Duodenal mucosa (tissue), 2 donors: ENCODE results near the gene CARMIL3.
"Not testable (repeated sequence)": the region's sequence is repeated elsewhere in the genome, so short reads cannot be mapped to it uniquely, and the experiment has no call there.

ENCODE experiments used
- H3K27ac ChIP-seq: one replicate; pipeline ENCODE4 v1.7.0; 2013; ENCODE audit warnings: low read depth, low read length
- H3K27me3 ChIP-seq, 2 donors: one replicate each; pipeline ENCODE4 v1.7.0; 2013; ENCODE audit warnings: low read length in 2 of 2, control low read depth in 1 of 2; ENCODE audit not compliant: insufficient read depth in 2 of 2, control insufficient read depth in 1 of 2
- H3K36me3 ChIP-seq, 2 donors: one replicate each; pipeline ENCODE4 v1.7.0; 2013; ENCODE audit warnings: low read length in 2 of 2, control low read depth in 1 of 2; ENCODE audit not compliant: insufficient read depth in 2 of 2, control insufficient read depth in 1 of 2
- H3K4me1 ChIP-seq, 2 donors: one replicate each; pipeline ENCODE4 v1.7.0; 2013; ENCODE audit warnings: low read length in 2 of 2, control low read depth in 1 of 2; ENCODE audit not compliant: insufficient read depth in 2 of 2, control insufficient read depth in 1 of 2
- H3K4me3 ChIP-seq, 2 donors: one replicate each; pipeline ENCODE4 v1.7.0; 2013; ENCODE audit warnings: low read length in 2 of 2, low read depth in 1 of 2
- H3K9ac ChIP-seq, 2 donors: one replicate each; pipeline ENCODE4 v1.7.0; 2013; ENCODE audit warnings: low read length in 2 of 2, low read depth in 1 of 2
- H3K9me3 ChIP-seq, 2 donors: one replicate each; pipeline ENCODE4 v1.7.0; 2013; ENCODE audit warnings: low read length in 2 of 2, control low read depth in 1 of 2; ENCODE audit not compliant: control insufficient read depth in 1 of 2

Gene CARMIL3

GRCh38 chr14:24103451-24103850 is 51.6 kb downstream of the CARMIL3 start:
- no peaks in the 10 kb centered on the region for H3K9me3 ChIP-seq
- peaks cover 49 to 56% of the 10 kb centered on the region in 2 donors for H3K36me3 ChIP-seq
- no peak overlapping the region for H3K4me3 ChIP-seq

DNA sequence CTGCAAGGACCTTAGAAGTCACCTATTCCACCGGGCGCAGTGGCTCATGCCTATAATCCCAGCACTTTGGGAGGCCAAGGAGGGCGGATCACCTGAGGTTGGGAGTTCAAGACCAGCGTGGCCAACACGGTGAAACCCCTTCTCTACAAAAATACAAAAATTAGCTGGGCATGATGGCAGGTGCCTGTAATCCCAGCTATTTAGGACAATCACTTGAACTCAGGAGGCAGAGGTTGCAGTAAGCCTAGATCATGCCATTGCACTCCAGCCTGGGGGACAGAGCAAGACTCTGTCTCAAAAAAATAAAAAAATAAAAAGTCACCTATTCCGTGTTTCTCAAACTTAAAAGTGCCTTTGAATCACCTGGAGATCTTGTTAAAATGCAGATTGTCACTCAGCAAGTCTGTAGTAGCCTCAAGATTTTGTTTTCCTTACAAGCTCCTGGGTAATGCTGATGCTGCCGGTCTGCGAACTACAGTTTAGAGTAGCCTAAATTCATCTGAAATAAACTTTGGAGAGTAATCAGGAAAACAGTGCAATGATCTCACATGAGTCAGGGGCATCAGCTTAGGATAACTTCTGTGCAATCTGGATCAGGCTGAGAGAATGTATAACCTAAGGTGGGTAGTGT is 53.9 kb downstream of the CARMIL3 start:
- peaks cover 17 to 18% of the 10 kb centered on the region in 2 donors for H3K4me1 ChIP-seq
- not testable (repeated sequence) for H3K9ac ChIP-seq, H3K9me3 ChIP-seq, H3K27me3 ChIP-seq, H3K27ac ChIP-seq, H3K4me3 ChIP-seq
- H3K36me3 ChIP-seq: peaks cover 29 to 36% of the 10 kb centered on the region in 2 donors

More at GRCh38 chr14:24103451-24103850, 51.6 kb downstream of the CARMIL3 start:
- peaks cover 3 to 12% of the 10 kb centered on the region in 2 donors for H3K4me1 ChIP-seq
- no peak overlapping the region for H3K9ac ChIP-seq
- H3K27me3 ChIP-seq: no peaks in the 10 kb centered on the region
- no peak overlapping the region for H3K27ac ChIP-seq

DNA sequence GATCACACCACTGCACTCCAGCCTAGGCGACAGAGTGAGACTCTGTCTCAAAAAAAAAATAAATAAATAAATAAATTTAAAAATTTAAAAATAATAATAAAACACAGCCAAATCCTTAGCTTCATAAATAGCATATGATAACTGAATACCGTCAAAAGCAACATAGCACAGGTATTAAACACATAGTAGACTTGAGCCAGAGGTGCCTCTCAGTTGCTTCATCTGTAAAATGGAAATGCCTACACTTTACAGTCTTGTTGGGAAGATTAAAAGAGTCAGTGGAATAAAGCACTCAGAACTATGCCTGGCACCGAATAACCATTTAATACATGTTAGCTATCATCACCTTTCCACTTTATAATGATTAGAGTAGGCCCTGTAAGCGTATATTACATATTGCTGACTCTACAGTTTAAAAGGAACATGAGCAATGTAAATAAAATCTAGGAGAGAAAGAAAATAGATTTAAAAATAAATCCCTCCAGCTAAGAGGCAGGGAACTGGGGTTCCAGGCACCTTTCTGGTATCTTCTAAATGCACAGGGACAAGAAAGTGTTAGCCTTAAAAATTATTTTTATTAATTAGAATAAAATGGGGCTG is 55.0 kb downstream of the CARMIL3 start:
- H3K27me3 ChIP-seq: no peaks in the 10 kb centered on the region
- H3K36me3 ChIP-seq: peaks cover 19 to 27% of the 10 kb centered on the region in 2 donors
- H3K4me3 ChIP-seq: no peak overlapping the region
- peaks cover 17 to 24% of the 10 kb centered on the region in 2 donors for H3K4me1 ChIP-seq
- no peak overlapping the region for H3K27ac ChIP-seq
- no peak overlapping the region for H3K9ac ChIP-seq
- no peaks in the 10 kb centered on the region for H3K9me3 ChIP-seq

DNA sequence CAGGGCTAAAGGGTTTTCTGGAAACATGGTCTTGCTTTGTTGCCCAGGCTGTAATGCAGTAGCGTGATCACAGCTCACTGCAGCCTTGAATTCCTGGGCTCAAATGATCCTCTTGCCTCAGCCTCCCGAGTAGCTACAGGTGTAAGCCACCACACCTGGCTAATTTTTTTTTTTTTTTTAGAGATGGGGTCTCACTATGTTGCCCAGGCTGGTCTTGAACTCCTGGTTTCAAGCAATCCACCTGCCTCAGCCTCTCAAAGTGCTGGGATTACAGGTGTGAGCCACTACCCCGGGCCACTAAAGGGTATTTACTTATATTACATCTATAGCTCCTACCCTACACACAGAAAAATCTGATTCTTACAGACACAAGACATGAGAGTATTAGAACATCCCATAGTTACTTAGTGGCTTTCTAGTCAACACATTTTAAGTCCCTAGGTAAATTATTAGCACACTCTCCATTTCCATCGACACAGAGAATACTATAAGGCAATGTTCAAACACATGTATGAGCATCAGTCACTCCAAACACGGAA is 56.6 kb downstream of the CARMIL3 start:
- H3K27me3 ChIP-seq: no peaks in the 10 kb centered on the region
- peaks cover 6 to 12% of the 10 kb centered on the region in 2 donors for H3K36me3 ChIP-seq
- peaks cover 17 to 24% of the 10 kb centered on the region in 2 donors for H3K4me1 ChIP-seq
- no peak overlapping the region for H3K4me3 ChIP-seq
- H3K9me3 ChIP-seq: no peaks in the 10 kb centered on the region
- peak overlapping the region in 1 of 2 donors; percentile 8 for H3K9ac ChIP-seq
- H3K27ac ChIP-seq: no peak overlapping the region

DNA sequence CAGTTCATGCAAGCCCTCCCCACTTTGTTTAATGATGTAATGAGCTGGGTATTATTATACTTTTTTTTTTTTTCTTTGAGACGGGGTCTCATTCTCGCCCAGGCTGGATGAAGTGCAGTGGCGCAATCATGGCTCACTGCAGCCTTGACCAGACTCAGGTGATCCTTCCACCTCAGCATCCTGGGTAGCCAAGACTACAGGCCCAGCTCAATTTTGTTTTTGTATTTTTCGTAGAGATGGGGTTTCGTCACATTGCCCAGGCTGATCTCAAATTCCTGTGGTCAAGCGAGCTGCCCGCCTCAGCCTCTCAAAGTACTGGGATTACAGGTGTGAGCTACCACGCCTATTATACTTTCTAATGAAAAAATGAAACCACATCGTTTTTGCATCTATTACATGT is 58.3 kb downstream of the CARMIL3 start:
- H3K9me3 ChIP-seq: no peaks in the 10 kb centered on the region
- no peaks in the 10 kb centered on the region for H3K27me3 ChIP-seq
- no peaks in the 10 kb centered on the region for H3K36me3 ChIP-seq
- H3K27ac ChIP-seq: no peak overlapping the region
- peaks cover 15 to 24% of the 10 kb centered on the region in 2 donors for H3K4me1 ChIP-seq
- H3K4me3 ChIP-seq: no peak overlapping the region
- H3K9ac ChIP-seq: no peak overlapping the region

DNA sequence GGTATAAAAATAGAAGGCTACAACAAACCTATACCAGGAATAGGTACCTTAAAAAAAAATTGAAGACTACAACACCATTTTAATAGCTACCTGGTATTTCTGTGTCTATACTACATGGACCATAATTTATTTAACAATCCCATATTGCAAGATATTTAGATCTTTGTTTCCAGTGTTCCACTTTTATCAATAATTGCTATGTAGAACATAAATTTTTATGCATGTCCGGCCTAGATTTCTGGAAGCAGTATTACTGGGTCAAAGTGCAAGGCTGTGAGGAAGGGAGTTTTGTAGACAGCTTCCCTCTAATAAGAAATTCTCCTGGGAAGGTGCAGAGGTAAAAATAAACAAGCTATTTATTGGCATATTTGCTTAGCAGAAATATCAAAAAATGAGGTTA is 58.7 kb downstream of the CARMIL3 start:
- Histone ChIP-seq H3K36me3 (no peaks in the 10 kb centered on the region), H3K27me3 (no peaks in the 10 kb centered on the region), H3K27ac (no peak overlapping the region), H3K9me3 (no peaks in the 10 kb centered on the region), H3K4me3 (no peak overlapping the region), H3K9ac (no peak overlapping the region), H3K4me1 (peaks cover 17 to 24% of the 10 kb centered on the region in 2 donors)

DNA sequence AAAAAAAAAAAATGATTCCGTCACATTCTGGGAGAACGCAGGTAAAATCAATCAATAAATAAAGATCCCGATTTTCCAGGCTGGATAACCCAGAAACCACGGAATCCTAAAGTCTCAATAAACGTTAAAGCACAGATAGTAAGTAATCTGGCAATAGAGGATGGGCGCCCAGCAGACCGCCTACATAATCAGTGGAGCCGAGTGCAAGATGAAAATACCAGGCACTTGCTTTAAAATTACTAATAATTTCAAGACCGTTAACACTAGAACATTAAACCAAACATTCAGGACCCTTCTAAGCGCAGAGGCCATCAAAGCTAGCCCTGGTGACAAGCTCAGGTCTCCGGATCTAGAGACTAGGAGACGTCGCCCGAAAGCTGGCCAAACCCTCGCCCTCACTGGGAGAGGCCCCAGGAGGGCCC is 61.6 kb downstream of the CARMIL3 start:
- peak overlapping the region; percentile 100 for H3K27ac ChIP-seq
- H3K27me3 ChIP-seq: no peaks in the 10 kb centered on the region
- H3K4me3 ChIP-seq: peak overlapping the region; percentile 84 to 95
- H3K9me3 ChIP-seq: no peaks in the 10 kb centered on the region
- H3K9ac ChIP-seq: peak overlapping the region; percentile 88 to 99
- peaks cover 8 to 17% of the 10 kb centered on the region in 2 donors for H3K36me3 ChIP-seq
- H3K4me1 ChIP-seq: peaks cover 33 to 35% of the 10 kb centered on the region in 2 donors

DNA sequence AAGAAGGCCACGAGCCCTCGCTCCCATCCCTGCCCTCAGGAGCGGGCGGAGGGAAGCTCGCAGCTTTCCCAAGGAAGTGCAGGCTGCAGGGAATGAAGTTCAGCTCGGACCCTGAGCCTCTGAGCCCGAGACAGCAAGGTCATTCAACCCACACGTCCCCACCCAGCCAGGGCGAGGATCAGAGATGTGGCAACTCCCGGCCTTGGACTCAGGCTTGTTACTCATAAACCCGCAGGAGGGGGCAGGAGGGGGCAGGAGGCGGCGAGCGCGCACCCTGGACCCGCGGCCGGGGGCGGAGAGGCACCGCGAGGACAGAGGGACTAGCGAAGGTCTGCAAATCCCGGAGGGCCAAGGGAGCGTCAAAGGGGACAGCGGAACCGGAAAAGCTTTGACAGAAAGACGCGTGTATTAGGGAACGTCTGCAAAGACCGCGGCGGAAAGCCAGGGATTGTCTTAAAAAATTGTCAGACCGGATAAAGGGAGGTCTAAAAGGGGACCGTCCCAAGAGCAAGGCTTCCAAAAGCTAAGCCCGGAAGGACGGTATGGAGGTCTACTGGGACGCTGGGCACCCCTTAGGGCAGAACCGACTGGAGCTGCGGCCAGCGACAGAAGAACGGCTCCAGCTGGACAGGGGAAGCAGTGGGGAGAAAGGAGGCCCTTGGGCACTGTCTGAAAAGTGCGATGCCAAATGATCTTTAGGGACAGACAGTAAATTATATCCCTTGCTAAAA is 62.2 kb downstream of the CARMIL3 start:
- Histone ChIP-seq H3K4me3 (peak overlapping the region; percentile 84 to 95), H3K36me3 (peaks cover 14 to 22% of the 10 kb centered on the region in 2 donors), H3K4me1 (peaks cover 28 to 32% of the 10 kb centered on the region in 2 donors), H3K9me3 (no peaks in the 10 kb centered on the region), H3K9ac (peak overlapping the region; percentile 88 to 99), H3K27ac (peak overlapping the region; percentile 100), H3K27me3 (no peaks in the 10 kb centered on the region)

GRCh38 chr14:24114532-24115421 is 63.0 kb downstream of the CARMIL3 start, which contains the start of the genes DCAF11 and NRL:
DCAF11 (plus strand) TSS chr14:24114777; CDS start chr14:24115595, 818 bp downstream.
NRL (minus strand) TSS chr14:24114949; CDS start chr14:24082848, 32,101 bp downstream.
- Histone ChIP-seq H3K4me3 (peak within 1 kb of the TSS; percentile 84 to 95), H3K27me3 (no peaks in the 10 kb centered on the region), H3K4me1 (peaks cover 25 to 29% of the 10 kb centered on the region in 2 donors), H3K27ac (peak within 1 kb of the TSS; percentile 100), H3K9me3 (no peaks in the 10 kb centered on the region), H3K36me3 (peaks cover 22 to 31% of the 10 kb centered on the region in 2 donors), H3K9ac (peak within 1 kb of the TSS; percentile 88 to 99)
